H1 (cell line): Measurements from ENCODE around the gene RBBP5. TPM values are rescaled to one million over a fixed set of nuclear protein-coding genes. Genes with fewer than 3 reads are reported as not detected.

Experiments used
- CTCF ChIA-PET: fragments of 300-600 bp; sonication (Branson Sonifier 250); formaldehyde crosslinking; loops from one replicate; lab custom pipeline; 2021; ENCODE audit not compliant: partially characterized antibody; lab: Charles Lee
- POLR2A ChIA-PET: fragments of 300-600 bp; sonication (Branson Sonifier 250); formaldehyde crosslinking; loops from one replicate; lab custom pipeline; 2021; ENCODE audit warnings: inconsistent platforms; ENCODE audit not compliant: partially characterized antibody; lab: Charles Lee
- DNase-seq, 2 experiments: peaks; one replicate each; pipeline versions ENCODE4 v3.0.0 to v3.0.0-alpha.2; 2010 to 2022; ENCODE audit warnings: low spot score in 2 of 2, low read depth in 1 of 2, mixed read lengths in 1 of 2
- FAIRE-seq: peaks from 2 replicates; lab custom pipeline; 2011; peaks lifted over from hg19 to GRCh38; lab: Jason Lieb, UNC
- H2AFZ ChIP-seq: 2 replicates; pipeline ENCODE4 v1.8.1; 2012; ENCODE audit warnings: low read length, inconsistent platforms
- H2AK5ac ChIP-seq: 2 replicates; pipeline ENCODE4 v1.6.1; 2013; ENCODE audit warnings: low read depth, low read length
- H2BK120ac ChIP-seq: replicated peaks from 2 replicates; pipeline ENCODE3; 2013; ENCODE audit warnings: low read depth, low read length, inconsistent platforms
- H2BK12ac ChIP-seq: 2 replicates; pipeline ENCODE4 v1.6.1; 2013; ENCODE audit warnings: low read depth, low read length
- H2BK15ac ChIP-seq: 2 replicates; pipeline ENCODE4 v1.6.1; 2013; ENCODE audit warnings: low read length
- H2BK20ac ChIP-seq: 2 replicates; pipeline ENCODE4 v1.6.1; 2013; ENCODE audit warnings: low read length
- H2BK5ac ChIP-seq: 2 replicates; pipeline ENCODE4 v1.6.1; 2013; ENCODE audit warnings: low read depth, low read length
- H3K14ac ChIP-seq: 2 replicates; pipeline ENCODE4 v1.6.1; 2013; ENCODE audit warnings: inconsistent platforms; ENCODE audit not compliant: insufficient read length
- H3K18ac ChIP-seq: 2 replicates; pipeline ENCODE4 v1.6.1; 2013; ENCODE audit warnings: low read length; ENCODE audit errors: extremely low read depth
- H3K23ac ChIP-seq: 2 replicates; pipeline ENCODE4 v1.6.1; 2013; ENCODE audit warnings: inconsistent platforms; ENCODE audit not compliant: insufficient read length
- H3K23me2 ChIP-seq: 2 replicates; pipeline ENCODE4 v1.6.1; 2013; ENCODE audit warnings: low read depth, low read length
- H3K27ac ChIP-seq: 2 replicates; pipeline ENCODE4 v1.6.1; 2011; ENCODE audit warnings: low read depth, low read length, inconsistent platforms
- H3K27me3 ChIP-seq, 4 experiments: replicated peaks in 1 of 4; 1 replicate in 1 of 4; 2 replicates in 3 of 4; pipeline versions ENCODE4 v1.6.1 to v1.8.1; 2011 to 2013; ENCODE audit warnings: low read length in 3 of 4, mild to moderate bottlenecking in 3 of 4, inconsistent platforms in 2 of 4, mixed read lengths in 2 of 4, moderate library complexity in 1 of 4; ENCODE audit not compliant: control insufficient read depth in 3 of 4, insufficient read depth in 3 of 4; ENCODE audit errors: extremely low read depth in 1 of 4
- H3K36me3 ChIP-seq, 4 experiments: 2 replicates each; pipeline versions ENCODE4 v1.6.1 to v1.8.1; 2011 to 2013; ENCODE audit warnings: mild to moderate bottlenecking in 4 of 4, low read length in 3 of 4, moderate library complexity in 2 of 4, control low read depth in 1 of 4, inconsistent platforms in 1 of 4; ENCODE audit not compliant: insufficient read depth in 4 of 4, control insufficient read depth in 2 of 4
- H3K4ac ChIP-seq: replicated peaks from 2 replicates; pipeline ENCODE3; 2013; ENCODE audit warnings: low read length, low read depth, mixed read lengths, inconsistent platforms; ENCODE audit not compliant: insufficient read length
- H3K4me1 ChIP-seq, 4 experiments: replicated peaks in 1 of 4; 1 replicate in 1 of 4; 2 replicates in 3 of 4; pipeline versions ENCODE4 v1.6.1 to v1.8.1; 2011 to 2013; ENCODE audit warnings: low read length in 3 of 4, inconsistent platforms in 2 of 4, mixed read lengths in 1 of 4; ENCODE audit not compliant: insufficient read depth in 4 of 4, control insufficient read depth in 3 of 4
- H3K4me2 ChIP-seq, 2 experiments: 2 replicates each; pipeline versions ENCODE4 v1.6.1 to v1.8.1; 2011 to 2013; ENCODE audit warnings: low read depth in 2 of 2, low read length in 2 of 2, control low read depth in 1 of 2, inconsistent platforms in 1 of 2, mild to moderate bottlenecking in 1 of 2; ENCODE audit not compliant: insufficient read depth in 1 of 2
- H3K4me3 ChIP-seq, 4 experiments: fragments of 200-600, 300-600 bp in 1 of 4; sonication (generic), shearing (Covaris generic), sonication (Bioruptor Twin) in 1 of 4; 2 replicates each; pipeline versions ENCODE4 v1.5.1 to v1.8.1; 2011 to 2016; ENCODE audit warnings: low read length in 4 of 4, low read depth in 3 of 4, control low read depth in 2 of 4, inconsistent platforms in 2 of 4, mild to moderate bottlenecking in 2 of 4, mixed read lengths in 1 of 4, moderate library complexity in 1 of 4; ENCODE audit not compliant: insufficient read depth in 2 of 4; ENCODE audit errors: extremely low read depth in 1 of 4
- H3K56ac ChIP-seq: replicated peaks from 2 replicates; pipeline ENCODE3; 2013; ENCODE audit warnings: low read depth, mild to moderate bottlenecking, mixed read lengths, low read length, inconsistent platforms; ENCODE audit not compliant: insufficient read length
- H3K79me1 ChIP-seq: 2 replicates; pipeline ENCODE4 v1.6.1; 2013; ENCODE audit warnings: low read depth, low read length, control low read depth
- H3K79me2 ChIP-seq, 2 experiments: 2 replicates each; pipeline versions ENCODE4 v1.6.1 to v1.8.1; 2012 to 2013; ENCODE audit warnings: low read length in 2 of 2, mild to moderate bottlenecking in 2 of 2, inconsistent platforms in 1 of 2; ENCODE audit not compliant: insufficient read depth in 2 of 2, control insufficient read depth in 1 of 2
- H3K9ac ChIP-seq, 4 experiments: replicated peaks in 1 of 4; 1 replicate in 1 of 4; 2 replicates in 3 of 4; pipeline versions ENCODE4 v1.6.1 to v1.8.1; 2011 to 2013; ENCODE audit warnings: low read depth in 3 of 4, low read length in 3 of 4, control low read depth in 2 of 4, mild to moderate bottlenecking in 2 of 4, moderate library complexity in 2 of 4, inconsistent platforms in 1 of 4; ENCODE audit errors: extremely low read depth in 1 of 4
- H3K9me3 ChIP-seq, 2 experiments: 2 replicates each; pipeline versions ENCODE4 v1.6.1 to v1.8.1; 2012 to 2013; ENCODE audit warnings: mild to moderate bottlenecking in 2 of 2, moderate library complexity in 2 of 2, control low read depth in 1 of 2, inconsistent platforms in 1 of 2, low read depth in 1 of 2, low read length in 1 of 2, mixed read lengths in 1 of 2; ENCODE audit not compliant: insufficient read depth in 2 of 2
- H4K20me1 ChIP-seq, 2 experiments: replicated peaks in 1 of 2; 2 replicates each; pipeline versions ENCODE3 to v1.8.1; 2011 to 2013; ENCODE audit warnings: inconsistent platforms in 2 of 2, low read length in 2 of 2, mild to moderate bottlenecking in 1 of 2; ENCODE audit not compliant: insufficient read depth in 2 of 2, control insufficient read depth in 1 of 2
- H4K5ac ChIP-seq: 2 replicates; pipeline ENCODE4 v1.6.1; 2013; ENCODE audit warnings: low read length, low read depth, mixed read lengths, inconsistent platforms; ENCODE audit not compliant: insufficient read length
- H4K8ac ChIP-seq: 2 replicates; pipeline ENCODE4 v1.8.0; 2013; ENCODE audit warnings: mild to moderate bottlenecking, moderate library complexity, low read length, inconsistent platforms; ENCODE audit not compliant: insufficient read depth; ENCODE audit errors: extremely low read depth
- H4K91ac ChIP-seq: replicated peaks from 2 replicates; pipeline ENCODE3; 2013; ENCODE audit warnings: low read length, mixed read lengths, inconsistent platforms; ENCODE audit not compliant: insufficient read length
- RBBP5 ChIP-seq: IDR thresholded peaks from 2 replicates; pipeline ENCODE4 v1.7.1; 2012; ENCODE audit warnings: low read depth, mild to moderate bottlenecking, inconsistent platforms, low read length, moderate library complexity, borderline replicate concordance
- WGBS, 2 experiments: shearing (Covaris generic) in 1 of 2; methylation state at CpG; one replicate each; pipeline versions ENCODE4 v1.1.6 to v1.1.7; 2013 to 2015; ENCODE audit warnings: low lambda C conversion rate in 2 of 2, mixed read lengths in 2 of 2, inconsistent platforms in 1 of 2, low coverage in 1 of 2, missing lambda C conversion rate in 1 of 2; ENCODE audit not compliant: insufficient replicate concordance in 2 of 2, insufficient coverage in 1 of 2, insufficient read length in 1 of 2; ENCODE audit errors: extremely low coverage in 1 of 2, missing lambda C conversion rate in 1 of 2; 5-methylcytosine and 5-hydroxymethylcytosine counted together
- polyA plus RNA-seq, 7 experiments: library from polyadenylated mRNA; depleted of rRNA in 3 of 7; stranded (reverse) in 5 of 7; unstranded in 2 of 7; fragments of >200 nt in 5 of 7; fragments of 200-250 nt in 2 of 7; gene quantifications; 1 replicate in 5 of 7; 2 replicates in 1 of 7; 4 replicates in 1 of 7; pipeline versions ENCODE4 v1.2.1 to v1.2.3, GENCODE V29; 2011 to 2013; ENCODE audit warnings: missing spikeins in 2 of 7, mixed read lengths in 2 of 7
- total RNA-seq: library from RNA; stranded (reverse); fragmentation: NEBNext Ultra II Directional; extraction: Animal tissue kit (Norgen Biotek cat#: 25700); gene quantifications from 2 replicates; pipeline ENCODE4 v1.2.1, GENCODE V29; 2021

The RBBP5 gene
- total and polyA plus RNA-seq, 2 of the 8 experiments (the other 6 are each of a cell fraction or from before 2014, with no cell fraction given), result 6.7 to 21.5 TPM

- ChIA-PET CTCF (interaction anchor here (0.9 to 5.6 kb wide), 2 partner anchors 14 to 137 kb away, joined by 3 to 46 read pairs; no protein-coding TSS in a partner anchor), POLR2A (no interaction called here)
- H4K91ac ChIP-seq, result no peak overlapping the region
- no peak overlapping the region for H2BK12ac ChIP-seq
- H3K4me2 ChIP-seq, result no peak overlapping the region
- peaks cover 2 to 9% (median 6%) of the 10 kb centered on the region in 4 experiments; a peak in 4 of 8 replicates for H3K36me3 ChIP-seq
- H3K56ac ChIP-seq, result no peak overlapping the region
- no peak overlapping the region for H3K4ac ChIP-seq
- no peaks in the 10 kb centered on the region for H3K9me3 ChIP-seq
- H3K9ac ChIP-seq, result no peak overlapping the region
- peaks cover 5% of the 10 kb centered on the region; the same call in 1 of the 2 replicates for H3K79me1 ChIP-seq
- no peak overlapping the region for H3K23ac ChIP-seq
- H3K14ac ChIP-seq, result no peak overlapping the region
- no peak overlapping the region for H3K18ac ChIP-seq
- no peak overlapping the region for H2BK120ac ChIP-seq
- no peak overlapping the region for H2BK5ac ChIP-seq
- peaks cover 10 to 47% of the 10 kb centered on the region in 2 experiments for H3K79me2 ChIP-seq
- no peaks in the 10 kb centered on the region for H3K27me3 ChIP-seq
- H3K4me3 ChIP-seq, result no peak overlapping the region
- H2AK5ac ChIP-seq, result no peak overlapping the region
- FAIRE-seq, result no peak
- no peak overlapping the region for H4K8ac ChIP-seq
- H3K23me2 ChIP-seq, result peaks cover 5% of the 10 kb centered on the region; the same call in 1 of the 2 replicates
- H4K5ac ChIP-seq, result no peak overlapping the region
- no peak for DNase-seq
- H2BK15ac ChIP-seq, result no peak overlapping the region
- 94% methylated on average over 2 of the region's 2 CpGs; no CpG with 5 or more reads in 1 of the 2 experiments for WGBS, 2 experiments
- H3K27ac ChIP-seq, result no peak overlapping the region
- H2AFZ ChIP-seq, result no peak overlapping the region
- TF ChIP-seq RBBP5, result no peak
- peaks cover 0 to 9% (median 5%) of the 10 kb centered on the region in 4 experiments; a peak in 3 of 7 replicates for H3K4me1 ChIP-seq
- no peak overlapping the region for H2BK20ac ChIP-seq
- H4K20me1 ChIP-seq, result peaks cover 0 to 3% of the 10 kb centered on the region in 2 experiments
These were observed 3.0 kb downstream of the RBBP5 start for GRCh38 chr1:205118752-205119151.
